ENCODE results near the gene CAPG.

GRCh38 chr2:85396531-85397470 is 13.4 kb downstream of the CAPG start:
- TF ChIP-seq POLR2AphosphoS5 (IDR thresholded peaks at IDR 0.05) = no peak
- TF ChIP-seq CTCF (IDR thresholded peaks at IDR 0.05) = no peak
- TF ChIP-seq POLR2A (IDR thresholded peaks at IDR 0.05) = no peak
- TF ChIP-seq EP300 (IDR thresholded peaks at IDR 0.05) = no peak

All from upper lobe of left lung (tissue), 4 donors.